ENCODE results near the gene COBL. TPM values are rescaled to one million over a fixed set of nuclear protein-coding genes. Genes with fewer than 3 reads are reported as not detected.
"Not testable (repeated sequence)": the region's sequence is repeated elsewhere in the genome, so short reads cannot be mapped to it uniquely, and the experiment has no call there.

The COBL gene
- total RNA-seq, 1 experiment from 2014 or later: 52.3 TPM

- Histone ChIP-seq H3K9me3 (ENCODE audit: control insufficient read depth, low read depth, low read length) (no peaks in the 10 kb centered on the region), H3T11ph (ENCODE audit: low read length) (no peak overlapping the region), H2BK15ac (ENCODE audit: low read depth, low read length) (no peak overlapping the region), H3K56ac (ENCODE audit: insufficient read length, low read depth, low read length) (no peak overlapping the region), H2AFZ (ENCODE audit: low read length) (no peak overlapping the region), H3K23ac (ENCODE audit: insufficient read length, low read depth, low read length) (no peak overlapping the region), H3K27me3 (ENCODE audit: insufficient read depth, low read length) (no peaks in the 10 kb centered on the region), H2BK12ac (ENCODE audit: insufficient read length, low read depth, low read length) (no peak overlapping the region), H4K5ac (ENCODE audit: insufficient read length, low read depth, low read length) (no peak overlapping the region), H2BK120ac (ENCODE audit: low read depth, low read length, poor library complexity, severe bottlenecking) (no peak overlapping the region), H3K18ac (ENCODE audit: insufficient read length, low read depth, low read length) (no peak overlapping the region), H3K14ac (ENCODE audit: insufficient read depth, low read length) (no peak overlapping the region), H3K79me2 (ENCODE audit: insufficient read depth, low read length) (no peaks in the 10 kb centered on the region), H2AK5ac (ENCODE audit: insufficient read length, low read length) (no peak overlapping the region), H3K4me2 (ENCODE audit: insufficient read depth, insufficient read length, low read length) (no peak overlapping the region), H3K79me1 (ENCODE audit: insufficient read depth, low read depth, low read length, poor library complexity, severe bottlenecking) (no peaks in the 10 kb centered on the region), H3K27ac (ENCODE audit: insufficient read length, low read depth, low read length) (no peak overlapping the region), H3K4ac (ENCODE audit: low read depth, low read length) (no peak overlapping the region), H2BK20ac (ENCODE audit: low read depth, low read length, poor library complexity, severe bottlenecking) (no peak overlapping the region), H2BK5ac (ENCODE audit: insufficient read length, low read length) (no peak overlapping the region), H3K4me1 (ENCODE audit: insufficient read depth, low read length) (no peaks in the 10 kb centered on the region), H4K91ac (ENCODE audit: insufficient read length, low read depth, low read length) (no peak overlapping the region), H3K9ac (ENCODE audit: extremely low read depth, insufficient read length, low read length) (no peak overlapping the region), H4K8ac (replicated peaks; ENCODE audit: insufficient read length, low read depth, low read length) (no peak overlapping the region), H4K20me1 (ENCODE audit: control insufficient read depth, insufficient read depth, insufficient read length) (no peaks in the 10 kb centered on the region), H3K23me2 (ENCODE audit: insufficient read length, low read depth, low read length, poor library complexity, severe bottlenecking) (no peaks in the 10 kb centered on the region)
- H3K36me3 Mint-ChIP-seq (ENCODE audit: insufficient read depth in 1 of 3, low read depth in 3 of 3): peaks cover 0 to 5% (median 2%) of the 10 kb centered on the region in 3 experiments; a peak in 4 of 7 replicates
- peaks cover 2% of the 10 kb centered on the region in 2 experiments; a peak in 1 of 5 replicates for H3K9me3 Mint-ChIP-seq
- no CpG with 5 or more reads among the region's 5 CpGs for WGBS (ENCODE audit: extremely low coverage, insufficient read length, low lambda C conversion rate)
- no peak for DNase-seq
- H3K27me3 Mint-ChIP-seq (ENCODE audit: low read depth): no peaks in the 10 kb centered on the region
- TF ChIP-seq, protein P1, sequence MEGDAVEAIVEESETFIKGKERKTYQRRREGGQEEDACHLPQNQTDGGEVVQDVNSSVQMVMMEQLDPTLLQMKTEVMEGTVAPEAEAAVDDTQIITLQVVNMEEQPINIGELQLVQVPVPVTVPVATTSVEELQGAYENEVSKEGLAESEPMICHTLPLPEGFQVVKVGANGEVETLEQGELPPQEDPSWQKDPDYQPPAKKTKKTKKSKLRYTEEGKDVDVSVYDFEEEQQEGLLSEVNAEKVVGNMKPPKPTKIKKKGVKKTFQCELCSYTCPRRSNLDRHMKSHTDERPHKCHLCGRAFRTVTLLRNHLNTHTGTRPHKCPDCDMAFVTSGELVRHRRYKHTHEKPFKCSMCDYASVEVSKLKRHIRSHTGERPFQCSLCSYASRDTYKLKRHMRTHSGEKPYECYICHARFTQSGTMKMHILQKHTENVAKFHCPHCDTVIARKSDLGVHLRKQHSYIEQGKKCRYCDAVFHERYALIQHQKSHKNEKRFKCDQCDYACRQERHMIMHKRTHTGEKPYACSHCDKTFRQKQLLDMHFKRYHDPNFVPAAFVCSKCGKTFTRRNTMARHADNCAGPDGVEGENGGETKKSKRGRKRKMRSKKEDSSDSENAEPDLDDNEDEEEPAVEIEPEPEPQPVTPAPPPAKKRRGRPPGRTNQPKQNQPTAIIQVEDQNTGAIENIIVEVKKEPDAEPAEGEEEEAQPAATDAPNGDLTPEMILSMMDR (conservative IDR thresholded peaks at IDR 0.05): no peak
- H3K27ac Mint-ChIP-seq: no peak overlapping the region; a peak in 1 of 7 replicates
- peaks cover 2 to 9% of the 10 kb centered on the region in 2 experiments; a peak in 3 of 4 replicates for H3K4me1 Mint-ChIP-seq
- no peak overlapping the region for H3K4me3 Mint-ChIP-seq
Observed at GRCh38 chr7:50994753-50995319, 321.8 kb downstream of the COBL start.

DNA sequence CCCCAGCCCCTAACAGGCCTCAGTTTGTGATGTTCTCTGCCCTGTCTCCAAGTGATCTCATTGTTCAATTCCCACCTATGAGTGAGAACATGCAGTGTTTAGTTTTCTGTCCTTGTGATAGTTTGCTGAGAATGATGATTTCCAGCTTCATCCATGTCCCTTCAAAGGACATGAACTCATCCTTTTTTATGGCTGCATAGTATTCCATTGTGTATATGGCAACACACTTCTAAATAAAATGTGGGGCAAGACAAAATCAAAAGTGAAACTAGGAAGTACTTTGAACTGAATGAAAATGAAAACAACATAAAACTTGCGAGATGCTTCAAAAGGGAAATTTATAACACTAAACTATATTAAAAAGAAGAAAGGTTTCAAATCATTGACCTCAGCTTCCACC, 326.4 kb downstream of the COBL start:
- H2AK5ac ChIP-seq (ENCODE audit: insufficient read length, low read length); H2BK15ac ChIP-seq (ENCODE audit: low read depth, low read length); H3K18ac ChIP-seq (ENCODE audit: insufficient read length, low read depth, low read length); H3K27ac ChIP-seq (ENCODE audit: insufficient read length, low read depth, low read length); DNase-seq; H3K56ac ChIP-seq (ENCODE audit: insufficient read length, low read depth, low read length); H3K4me3 Mint-ChIP-seq; H4K5ac ChIP-seq (ENCODE audit: insufficient read length, low read depth, low read length); H3K27me3 ChIP-seq (ENCODE audit: insufficient read depth, low read length); H2AFZ ChIP-seq (ENCODE audit: low read length); H3K4ac ChIP-seq (ENCODE audit: low read depth, low read length); H3K79me2 ChIP-seq (ENCODE audit: insufficient read depth, low read length); H4K8ac ChIP-seq (replicated peaks; ENCODE audit: insufficient read length, low read depth, low read length); H3K79me1 ChIP-seq (ENCODE audit: insufficient read depth, low read depth, low read length, poor library complexity, severe bottlenecking); H3K27me3 Mint-ChIP-seq (ENCODE audit: low read depth); H3K4me1 ChIP-seq (ENCODE audit: insufficient read depth, low read length); H4K20me1 ChIP-seq (ENCODE audit: control insufficient read depth, insufficient read depth, insufficient read length); H3K9ac ChIP-seq (ENCODE audit: extremely low read depth, insufficient read length, low read length); H3K9me3 ChIP-seq (ENCODE audit: control insufficient read depth, low read depth, low read length); H3K4me2 ChIP-seq (ENCODE audit: insufficient read depth, insufficient read length, low read length); H2BK120ac ChIP-seq (ENCODE audit: low read depth, low read length, poor library complexity, severe bottlenecking); H3T11ph ChIP-seq (ENCODE audit: low read length); H3K14ac ChIP-seq (ENCODE audit: insufficient read depth, low read length); H2BK5ac ChIP-seq (ENCODE audit: insufficient read length, low read length); H3K27ac Mint-ChIP-seq; H4K91ac ChIP-seq (ENCODE audit: insufficient read length, low read depth, low read length); H3K36me3 Mint-ChIP-seq (ENCODE audit: insufficient read depth in 1 of 3, low read depth in 3 of 3); H3K9me3 Mint-ChIP-seq; H3K23ac ChIP-seq (ENCODE audit: insufficient read length, low read depth, low read length); H3K23me2 ChIP-seq (ENCODE audit: insufficient read length, low read depth, low read length, poor library complexity, severe bottlenecking); H2BK12ac ChIP-seq (ENCODE audit: insufficient read length, low read depth, low read length); H2BK20ac ChIP-seq (ENCODE audit: low read depth, low read length, poor library complexity, severe bottlenecking): not testable (repeated sequence)
- H3K4me1 Mint-ChIP-seq: peaks cover 20 to 32% of the 10 kb centered on the region in 2 experiments
- no CpG with 5 or more reads among the region's 1 CpG for WGBS (ENCODE audit: extremely low coverage, insufficient read length, low lambda C conversion rate)

Measured in H9 (cell line).